Measurements from ENCODE around the gene BCL7A. TPM values are rescaled to one million over a fixed set of nuclear protein-coding genes. Genes with fewer than 3 reads are reported as not detected.
A peak's percentile ranks its signal among the peaks of the same experiment; 100 is the strongest.

BCL7A gene
- total RNA-seq, 1 donor from 2014 or later: 34.6 TPM

DNA sequence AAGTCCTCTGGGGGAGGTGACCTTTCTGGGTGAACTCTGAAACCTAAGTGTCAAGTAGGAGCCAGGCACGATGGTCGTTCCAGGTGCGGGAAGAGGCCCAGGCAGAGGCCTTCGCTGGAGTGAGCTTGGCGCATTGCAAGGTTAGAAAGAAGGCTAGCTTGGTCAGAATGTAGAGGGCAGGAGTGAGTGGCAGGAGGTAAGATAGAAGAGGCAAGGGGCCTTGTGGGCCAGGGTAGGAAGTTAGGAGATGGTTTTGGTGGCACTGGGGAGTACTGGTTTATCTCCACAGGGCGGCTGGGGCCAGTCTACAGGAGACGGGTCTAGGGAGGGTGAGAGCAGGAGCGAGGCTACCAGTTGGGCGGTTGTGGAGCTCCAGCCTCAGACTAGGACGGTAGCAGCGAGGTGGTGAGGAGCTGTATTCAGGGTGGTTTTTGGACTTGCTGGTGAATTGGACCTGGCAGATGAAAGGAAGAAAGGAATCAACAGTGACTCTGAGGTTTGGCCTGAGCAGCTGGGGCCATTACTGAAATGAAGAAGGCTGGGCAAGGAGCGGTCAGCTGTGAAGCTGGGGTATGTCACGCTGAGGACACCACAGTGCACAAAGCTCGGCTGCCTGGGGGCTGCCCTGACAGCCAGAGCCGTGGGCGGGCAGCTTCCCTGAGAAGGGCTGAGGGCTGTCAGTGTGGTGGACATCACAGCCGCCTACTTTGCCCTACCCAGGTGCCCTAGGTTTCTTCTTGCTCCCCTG, 65.9 kb downstream of the BCL7A start:
- Mint-ChIP-seq H3K36me3 (peaks cover 19% of the 10 kb centered on the region), H3K9me3 (no peaks in the 10 kb centered on the region), H3K27ac (peak overlapping the region; percentile 1), H3K4me1 (peaks cover 26% of the 10 kb centered on the region), H3K4me3 (no peak overlapping the region), H3K27me3 (ENCODE audit: low read depth) (no peaks in the 10 kb centered on the region)
- no peak for TF ChIP-seq CTCF (IDR thresholded peaks at IDR 0.05; ENCODE audit: unreplicated experiment)
- no peak for DNase-seq (ENCODE audit: low spot score in 2 of 2, unreplicated experiment in 2 of 2)

DNA sequence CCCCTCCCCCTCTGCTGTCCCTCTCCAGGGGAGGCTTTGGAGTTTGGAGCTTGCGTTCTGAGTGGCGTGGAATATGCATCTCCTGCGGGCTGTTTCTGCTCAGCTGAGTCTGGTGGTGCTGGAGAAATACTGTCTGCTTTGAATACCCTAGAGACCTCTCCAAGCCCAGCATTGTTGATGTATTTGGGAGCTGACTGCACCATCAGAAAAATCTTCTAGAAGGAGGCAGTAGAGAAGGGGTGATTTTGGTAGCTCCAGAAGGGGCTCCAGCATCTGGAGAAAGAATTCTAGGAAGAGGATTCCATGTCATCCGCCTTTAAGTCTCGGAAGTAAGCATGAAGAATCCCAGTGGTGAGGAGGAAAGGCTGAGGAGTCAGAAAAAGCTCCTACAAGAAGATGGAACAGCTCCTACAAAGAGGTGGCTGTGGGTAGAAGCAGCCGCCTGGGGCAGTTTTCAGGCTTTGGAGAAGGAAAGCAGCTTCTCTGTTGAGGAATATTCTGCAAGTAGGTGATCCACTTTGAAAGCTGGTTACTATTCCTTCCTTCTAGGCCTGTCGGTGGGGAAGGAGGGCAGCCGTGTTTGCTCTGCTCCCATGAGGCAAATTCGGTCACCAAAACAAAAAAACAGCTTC, 66.6 kb downstream of the BCL7A start:
- DNase-seq (ENCODE audit: low spot score in 2 of 2, unreplicated experiment in 2 of 2): no peak
- no peaks in the 10 kb centered on the region for H3K9me3 Mint-ChIP-seq
- no peak for TF ChIP-seq CTCF (IDR thresholded peaks at IDR 0.05; ENCODE audit: unreplicated experiment)
- H3K36me3 Mint-ChIP-seq: peaks cover 19% of the 10 kb centered on the region
- peaks cover 22% of the 10 kb centered on the region for H3K4me1 Mint-ChIP-seq
- peak overlapping the region; percentile 36 for H3K27ac Mint-ChIP-seq
- H3K27me3 Mint-ChIP-seq (ENCODE audit: low read depth): no peaks in the 10 kb centered on the region
- H3K4me3 Mint-ChIP-seq: no peak overlapping the region

GRCh38 chr12:122089077-122089476, 67.4 kb downstream of the BCL7A start:
- Mint-ChIP-seq H3K27me3 (ENCODE audit: low read depth) (no peaks in the 10 kb centered on the region), H3K27ac (no peak overlapping the region), H3K9me3 (no peaks in the 10 kb centered on the region), H3K36me3 (peaks cover 13% of the 10 kb centered on the region), H3K4me1 (peaks cover 19% of the 10 kb centered on the region), H3K4me3 (no peak overlapping the region)
- no peak for DNase-seq (ENCODE audit: low spot score in 2 of 2, unreplicated experiment in 2 of 2)
- no peak for TF ChIP-seq CTCF (IDR thresholded peaks at IDR 0.05; ENCODE audit: unreplicated experiment)

- H3K4me3 Mint-ChIP-seq: no peak overlapping the region
- no peak for DNase-seq (ENCODE audit: low spot score in 2 of 2, unreplicated experiment in 2 of 2)
- H3K27me3 Mint-ChIP-seq (ENCODE audit: low read depth): no peaks in the 10 kb centered on the region
- no peak for TF ChIP-seq CTCF (IDR thresholded peaks at IDR 0.05; ENCODE audit: unreplicated experiment)
- peaks cover 8% of the 10 kb centered on the region for H3K36me3 Mint-ChIP-seq
- peak overlapping the region; percentile 81 for H3K27ac Mint-ChIP-seq
- H3K9me3 Mint-ChIP-seq: no peaks in the 10 kb centered on the region
- H3K4me1 Mint-ChIP-seq: peaks cover 19% of the 10 kb centered on the region
These were observed 69.3 kb downstream of the BCL7A start for GRCh38 chr12:122090759-122091515.

- Mint-ChIP-seq H3K27ac (no peak overlapping the region), H3K36me3 (no peaks in the 10 kb centered on the region), H3K27me3 (ENCODE audit: low read depth) (no peaks in the 10 kb centered on the region), H3K4me1 (peaks cover 32% of the 10 kb centered on the region), H3K9me3 (no peaks in the 10 kb centered on the region), H3K4me3 (no peak overlapping the region)
- no peak for DNase-seq (ENCODE audit: low spot score in 2 of 2, unreplicated experiment in 2 of 2)
- no peak for TF ChIP-seq CTCF (IDR thresholded peaks at IDR 0.05; ENCODE audit: unreplicated experiment)
These were observed 71.6 kb downstream of the BCL7A start for GRCh38 chr12:122093098-122093883.

Data from mesothelial cell of epicardium (in vitro differentiated cells).